IPS DF 4.7 (cell line): ENCODE results near the gene LMX1B.
"Not testable (repeated sequence)": the region's sequence is repeated elsewhere in the genome, so short reads cannot be mapped to it uniquely, and the experiment has no call there.

Experiments
- DNase-seq: peaks from one replicate; pipeline ENCODE4 v3.0.0-alpha.2; 2013; ENCODE audit warnings: low spot score; ENCODE audit errors: extremely low read depth

The LMX1B gene

GRCh38 chr9:126695701-126696400, 82.1 kb downstream of the LMX1B start:
- DNase-seq: no peak

GRCh38 chr9:126696401-126697145, 82.8 kb downstream of the LMX1B start:
- no peak for DNase-seq

GRCh38 chr9:126697330-126697729, 83.6 kb downstream of the LMX1B start:
- no peak for DNase-seq

GRCh38 chr9:126698251-126698650, 84.5 kb downstream of the LMX1B start:
- DNase-seq: no peak

- DNase-seq: no peak
Observed at GRCh38 chr9:126698756-126699155, 85.0 kb downstream of the LMX1B start.

- DNase-seq: no peak
Observed at GRCh38 chr9:126699401-126699881, 85.7 kb downstream of the LMX1B start.

- no peak for DNase-seq
Observed at GRCh38 chr9:126700296-126700695, 86.6 kb downstream of the LMX1B start.

- DNase-seq: no peak
Observed at GRCh38 chr9:126700903-126701812, 87.4 kb downstream of the LMX1B start.

GRCh38 chr9:126701813-126702140, 88.0 kb downstream of the LMX1B start:
- DNase-seq: no peak

GRCh38 chr9:126702151-126703001, 88.6 kb downstream of the LMX1B start:
- DNase-seq: no peak

- DNase-seq: no peak
Observed at GRCh38 chr9:126703002-126703865, 89.5 kb downstream of the LMX1B start.

- DNase-seq: no peak
Observed at GRCh38 chr9:126703866-126704156, 90.1 kb downstream of the LMX1B start.

- no peak for DNase-seq
Observed at GRCh38 chr9:126704157-126704891, 90.6 kb downstream of the LMX1B start.

GRCh38 chr9:126704892-126705766, 91.4 kb downstream of the LMX1B start:
- no peak for DNase-seq

- DNase-seq: no peak
Observed at GRCh38 chr9:126705767-126706697, 92.3 kb downstream of the LMX1B start.

GRCh38 chr9:126706698-126707053, 92.9 kb downstream of the LMX1B start:
- no peak for DNase-seq

GRCh38 chr9:126707083-126707482, 93.4 kb downstream of the LMX1B start:
- no peak for DNase-seq

GRCh38 chr9:126707712-126708111, 94.0 kb downstream of the LMX1B start:
- not testable (repeated sequence) for DNase-seq
